Osteoblast (primary cell): ENCODE measurements around the gene PLBD2. TPM values are rescaled to one million over a fixed set of nuclear protein-coding genes. Genes with fewer than 3 reads are reported as not detected.

Experiments
- DNase-seq: peaks from one replicate; pipeline ENCODE4 v3.0.0; 2011; ENCODE audit warnings: low spot score, mixed read lengths; ENCODE audit not compliant: insufficient read length; ENCODE audit errors: missing footprints
- H2AFZ ChIP-seq: 2 replicates; pipeline ENCODE4 v1.6.0; 2011; ENCODE audit warnings: mild to moderate bottlenecking, low read length
- H3K27ac ChIP-seq: 2 replicates; pipeline ENCODE4 v1.5.1; 2011; ENCODE audit warnings: mild to moderate bottlenecking, low read depth, low read length, moderate library complexity
- H3K27me3 ChIP-seq: 2 replicates; pipeline ENCODE4 v1.6.0; 2012; ENCODE audit warnings: mild to moderate bottlenecking, control low read depth, inconsistent platforms, low read length, moderate library complexity; ENCODE audit not compliant: insufficient read depth
- H3K36me3 ChIP-seq: 2 replicates; pipeline ENCODE4 v1.5.1; 2011; ENCODE audit warnings: mild to moderate bottlenecking, low read length, control low read depth, moderate library complexity; ENCODE audit not compliant: insufficient read depth
- H3K4me1 ChIP-seq: 2 replicates; pipeline ENCODE4 v1.5.1; 2011; ENCODE audit warnings: mild to moderate bottlenecking, low read length, control low read depth, moderate library complexity; ENCODE audit not compliant: insufficient read depth
- H3K4me2 ChIP-seq: 2 replicates; pipeline ENCODE4 v1.6.0; 2011; ENCODE audit warnings: mild to moderate bottlenecking, low read length; ENCODE audit not compliant: insufficient read depth
- H3K4me3 ChIP-seq: fragments of 200-600 bp; sonication (generic); 3 replicates; pipeline ENCODE4 v1.5.1; 2012; ENCODE audit warnings: mild to moderate bottlenecking, low read length, inconsistent platforms; ENCODE audit not compliant: insufficient read depth
- H3K79me2 ChIP-seq: 2 replicates; pipeline ENCODE4 v1.6.0; 2012; ENCODE audit warnings: mild to moderate bottlenecking, low read length, control low read depth, inconsistent platforms; ENCODE audit not compliant: insufficient read depth
- H3K9me3 ChIP-seq: 2 replicates; pipeline ENCODE4 v1.5.1; 2011; ENCODE audit warnings: low read depth, low read length, control low read depth
- H4K20me1 ChIP-seq: 2 replicates; pipeline ENCODE4 v1.6.0; 2012; ENCODE audit warnings: mild to moderate bottlenecking, low read length, control low read depth; ENCODE audit not compliant: insufficient read depth
- total RNA-seq: library from RNA; depleted of rRNA; stranded (reverse); fragments of >200 nt; gene quantifications from 2 replicates; pipeline ENCODE4 v1.2.3, GENCODE V29; 2012
- TF ChIP-seq, protein P1 (sequence below): IDR thresholded peaks from 2 replicates; pipeline ENCODE4 v1.5.1; 2011; ENCODE audit warnings: mild to moderate bottlenecking, low read depth, low read length, moderate library complexity; ENCODE audit errors: extremely low read depth

PLBD2 gene
- total RNA-seq, 1 donor = 69.1 TPM

DNA sequence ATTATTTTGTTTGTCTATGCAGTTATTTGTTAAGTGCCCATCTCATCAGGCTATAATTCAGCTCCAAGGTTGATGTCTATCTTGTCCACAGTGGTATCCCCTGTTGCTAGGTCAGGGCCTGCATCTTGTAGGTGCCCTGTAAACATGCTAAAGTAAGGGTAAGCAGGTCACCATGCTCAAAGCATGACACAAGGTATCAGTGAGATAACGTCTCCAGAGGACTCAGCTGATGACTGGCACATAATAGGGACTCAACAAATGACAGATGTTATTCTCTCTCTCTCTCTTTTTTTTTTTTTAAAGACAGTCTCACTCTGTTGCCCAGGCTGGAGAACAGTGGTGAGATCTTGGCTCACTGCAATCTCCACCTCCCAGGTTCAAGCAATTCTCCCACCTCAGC is 66.1 kb downstream of the PLBD2 start:
- H4K20me1 ChIP-seq = peaks cover 8% of the 10 kb centered on the region
- no peak overlapping the region for H3K4me2 ChIP-seq
- H3K36me3 ChIP-seq = no peaks in the 10 kb centered on the region
- no peak overlapping the region for H3K4me3 ChIP-seq
- no peaks in the 10 kb centered on the region for H3K9me3 ChIP-seq
- peaks cover 5% of the 10 kb centered on the region for H3K4me1 ChIP-seq
- DNase-seq = no peak
- peaks cover 11% of the 10 kb centered on the region for H3K79me2 ChIP-seq
- H3K27ac ChIP-seq = no peak overlapping the region
- TF ChIP-seq, protein P1, sequence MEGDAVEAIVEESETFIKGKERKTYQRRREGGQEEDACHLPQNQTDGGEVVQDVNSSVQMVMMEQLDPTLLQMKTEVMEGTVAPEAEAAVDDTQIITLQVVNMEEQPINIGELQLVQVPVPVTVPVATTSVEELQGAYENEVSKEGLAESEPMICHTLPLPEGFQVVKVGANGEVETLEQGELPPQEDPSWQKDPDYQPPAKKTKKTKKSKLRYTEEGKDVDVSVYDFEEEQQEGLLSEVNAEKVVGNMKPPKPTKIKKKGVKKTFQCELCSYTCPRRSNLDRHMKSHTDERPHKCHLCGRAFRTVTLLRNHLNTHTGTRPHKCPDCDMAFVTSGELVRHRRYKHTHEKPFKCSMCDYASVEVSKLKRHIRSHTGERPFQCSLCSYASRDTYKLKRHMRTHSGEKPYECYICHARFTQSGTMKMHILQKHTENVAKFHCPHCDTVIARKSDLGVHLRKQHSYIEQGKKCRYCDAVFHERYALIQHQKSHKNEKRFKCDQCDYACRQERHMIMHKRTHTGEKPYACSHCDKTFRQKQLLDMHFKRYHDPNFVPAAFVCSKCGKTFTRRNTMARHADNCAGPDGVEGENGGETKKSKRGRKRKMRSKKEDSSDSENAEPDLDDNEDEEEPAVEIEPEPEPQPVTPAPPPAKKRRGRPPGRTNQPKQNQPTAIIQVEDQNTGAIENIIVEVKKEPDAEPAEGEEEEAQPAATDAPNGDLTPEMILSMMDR = no peak
- no peaks in the 10 kb centered on the region for H3K27me3 ChIP-seq
- no peak overlapping the region for H2AFZ ChIP-seq

DNA sequence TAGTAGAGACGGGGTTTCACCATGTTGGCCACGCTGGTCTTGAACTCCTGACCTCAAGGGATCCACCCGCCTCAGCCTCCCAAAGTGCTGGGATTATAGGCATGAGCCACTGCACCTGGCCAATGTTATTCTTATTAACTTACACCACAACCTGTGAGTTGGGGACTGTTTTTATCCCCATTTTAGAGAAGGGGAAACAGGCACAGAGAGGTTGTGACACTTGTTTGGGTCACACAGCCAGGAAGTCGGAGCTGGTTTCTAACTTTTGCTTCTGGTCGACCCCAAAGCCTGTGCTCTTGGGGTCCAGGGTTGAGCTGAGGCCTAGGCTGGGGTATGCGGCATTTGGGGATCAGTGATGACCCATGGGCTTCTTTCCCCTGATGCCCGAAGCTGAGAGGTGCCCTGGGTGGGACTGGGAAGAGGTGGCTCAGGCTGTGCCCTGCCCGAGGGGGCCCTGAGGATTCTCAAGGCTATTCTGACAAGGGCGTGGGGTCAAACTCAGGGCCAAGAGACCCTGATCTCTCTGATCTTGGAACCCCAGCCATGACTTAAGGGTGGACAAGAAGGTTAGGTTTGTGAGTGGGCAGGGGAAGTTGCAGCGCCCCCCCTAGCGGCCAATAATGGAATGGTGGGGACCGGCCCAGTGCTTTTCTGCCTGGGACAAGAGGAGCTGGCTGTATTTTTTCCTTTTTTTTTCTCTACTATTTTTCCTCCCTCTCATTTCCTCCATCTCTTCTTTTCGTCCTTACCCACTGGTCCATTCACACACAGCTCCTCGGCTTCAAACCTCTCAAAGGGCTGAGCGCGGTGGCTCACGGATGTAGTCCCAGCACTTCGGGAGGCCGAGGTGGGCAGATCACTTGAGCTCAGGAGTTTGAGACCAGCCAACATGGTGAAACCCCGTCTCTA is 66.8 kb downstream of the PLBD2 start:
- no peak overlapping the region for H3K4me3 ChIP-seq
- H3K36me3 ChIP-seq = no peaks in the 10 kb centered on the region
- TF ChIP-seq, protein P1 = peak; percentile 89
- DNase-seq = peak; percentile 82
- H3K79me2 ChIP-seq = peaks cover 11% of the 10 kb centered on the region
- peaks cover 8% of the 10 kb centered on the region for H4K20me1 ChIP-seq
- H2AFZ ChIP-seq = no peak overlapping the region
- no peak overlapping the region for H3K27ac ChIP-seq
- no peaks in the 10 kb centered on the region for H3K9me3 ChIP-seq
- peaks cover 5% of the 10 kb centered on the region for H3K4me1 ChIP-seq
- H3K4me2 ChIP-seq = no peak overlapping the region
- no peaks in the 10 kb centered on the region for H3K27me3 ChIP-seq

DNA sequence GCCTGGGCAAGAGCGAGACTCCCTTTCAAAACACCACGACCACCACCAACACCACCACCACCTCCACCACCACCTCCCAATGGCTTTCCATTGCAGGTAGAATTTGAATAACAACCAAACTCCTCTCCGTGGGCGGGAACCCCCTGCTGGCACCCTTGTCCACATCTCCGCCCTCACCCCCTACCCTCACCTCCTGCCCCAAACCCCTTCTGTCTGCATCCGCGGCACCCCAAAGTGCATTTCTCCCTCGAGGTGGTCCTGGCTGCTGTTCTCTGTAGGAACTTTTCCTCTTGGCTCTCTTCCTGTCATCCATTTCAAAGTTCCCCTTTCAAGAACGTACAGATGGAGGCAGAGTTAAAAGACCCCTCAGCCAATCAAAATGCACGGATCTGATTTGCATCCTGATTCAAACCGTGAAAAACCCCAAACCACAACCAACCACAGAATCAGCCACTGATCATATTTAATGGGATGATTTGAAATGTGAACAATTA is 67.6 kb downstream of the PLBD2 start:
- H3K27me3 ChIP-seq = no peaks in the 10 kb centered on the region
- H3K36me3 ChIP-seq = no peaks in the 10 kb centered on the region
- no peak overlapping the region for H3K4me2 ChIP-seq

DNA sequence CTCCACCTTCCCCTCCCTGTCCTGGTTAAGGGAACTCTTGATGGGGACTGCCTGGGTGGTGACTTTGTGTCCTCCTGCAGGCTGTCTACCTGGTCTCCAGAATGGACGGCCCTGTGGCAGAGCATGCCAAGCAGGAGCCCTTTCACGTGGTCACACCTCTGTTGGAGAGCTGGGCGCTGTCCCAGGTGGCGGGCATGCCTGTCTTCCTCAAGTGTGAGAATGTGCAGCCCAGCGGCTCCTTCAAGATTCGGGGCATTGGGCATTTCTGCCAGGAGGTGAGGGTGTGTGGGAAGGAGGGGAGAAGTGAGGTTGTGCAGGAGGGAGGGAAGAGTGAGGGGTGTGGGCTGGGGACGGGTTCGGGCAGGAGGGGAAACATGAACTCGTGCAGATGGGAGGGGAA is 69.5 kb downstream of the PLBD2 start:
- Histone ChIP-seq H2AFZ (no peak overlapping the region), H3K27me3 (no peaks in the 10 kb centered on the region), H3K4me3 (no peak overlapping the region), H3K79me2 (peaks cover 4% of the 10 kb centered on the region), H3K36me3 (no peaks in the 10 kb centered on the region), H3K4me1 (peaks cover 1% of the 10 kb centered on the region), H3K4me2 (no peak overlapping the region), H3K27ac (no peak overlapping the region), H4K20me1 (peaks cover 8% of the 10 kb centered on the region), H3K9me3 (no peaks in the 10 kb centered on the region)
- DNase-seq = no peak
- TF ChIP-seq, protein P1 = no peak

More for the DNA sequence above, 67.6 kb downstream of the PLBD2 start:
- H2AFZ ChIP-seq = no peak overlapping the region
- peaks cover 11% of the 10 kb centered on the region for H3K79me2 ChIP-seq
- DNase-seq = no peak
- peaks cover 8% of the 10 kb centered on the region for H4K20me1 ChIP-seq
- no peaks in the 10 kb centered on the region for H3K9me3 ChIP-seq
- peaks cover 5% of the 10 kb centered on the region for H3K4me1 ChIP-seq
- H3K4me3 ChIP-seq = no peak overlapping the region
- TF ChIP-seq, protein P1 = no peak
- no peak overlapping the region for H3K27ac ChIP-seq
